PC-3 (cell line): ENCODE data around the gene DLD. TPM values are rescaled to one million over a fixed set of nuclear protein-coding genes. Genes with fewer than 3 reads are reported as not detected.

ENCODE experiments used
- ATAC-seq: fragments of 200-7000 bp; cut with Tn5 transposase; 2 replicates; pipeline ENCODE4 v1.9.1; 2020; ENCODE audit warnings: mild to moderate bottlenecking, moderate library complexity
- BruUV-seq: library from RNA; stranded (reverse); fragments of 400-500 nt; replicated peaks from 2 replicates; lab custom pipeline; 2021; lab: Mats Ljungman, UMichigan
- CTCF ChIA-PET: fragments of 300-600 bp; sonication (Branson Sonifier 250); formaldehyde crosslinking; loops from one replicate; lab custom pipeline; 2022; ENCODE audit warnings: antibody characterized with exemption; lab: Charles Lee
- POLR2A ChIA-PET: fragments of 300-600 bp; sonication (Branson Sonifier 250); formaldehyde crosslinking; loops from one replicate; lab custom pipeline; 2022; ENCODE audit warnings: antibody characterized with exemption; ENCODE audit not compliant: unreplicated experiment; lab: Charles Lee
- DNase-seq: peaks from one replicate; pipeline ENCODE4 v3.0.0-alpha.2; 2015
- H2AFZ ChIP-seq: fragments of 300-600 bp; sonication (generic); 2 replicates; pipeline ENCODE4 v1.6.0; 2016; ENCODE audit warnings: antibody characterized with exemption, low read length
- H3F3A ChIP-seq: fragments of 300-600 bp; sonication (generic); one replicate; pipeline ENCODE4 v1.6.0; 2017; ENCODE audit warnings: antibody characterized with exemption, low read length, control low read depth, mild to moderate bottlenecking; ENCODE audit not compliant: unreplicated experiment
- H3K27ac ChIP-seq: fragments of 300-600 bp; sonication (generic); 2 replicates; pipeline ENCODE4 v1.5.1; 2016; ENCODE audit warnings: mild to moderate bottlenecking, low read length
- H3K27me3 ChIP-seq: fragments of 300-600 bp; sonication (generic); 2 replicates; pipeline ENCODE4 v1.6.1; 2016; ENCODE audit warnings: low read length, mixed read lengths
- H3K36me3 ChIP-seq: fragments of 300-600 bp; sonication (generic); 2 replicates; pipeline ENCODE4 v1.6.1; 2016; ENCODE audit warnings: low read depth, mixed run types, low read length, mixed read lengths
- H3K4me1 ChIP-seq: fragments of 300-600 bp; sonication (generic); 2 replicates; pipeline ENCODE4 v1.5.1; 2016; ENCODE audit warnings: low read length; ENCODE audit not compliant: insufficient read depth
- H3K4me2 ChIP-seq: fragments of 300-600 bp; sonication (generic); 2 replicates; pipeline ENCODE4 v1.6.0; 2016; ENCODE audit warnings: low read length
- H3K4me3 ChIP-seq: fragments of 300-600 bp; sonication (generic); 2 replicates; pipeline ENCODE4 v1.5.1; 2016; ENCODE audit warnings: mild to moderate bottlenecking, low read length, mixed read lengths
- H3K79me2 ChIP-seq: fragments of 300-600 bp; sonication (generic); 2 replicates; pipeline ENCODE4 v1.6.1; 2017; ENCODE audit warnings: low read length, mixed read lengths
- H3K9ac ChIP-seq: fragments of 300-600 bp; sonication (generic); 2 replicates; pipeline ENCODE4 v1.6.0; 2016; ENCODE audit warnings: mild to moderate bottlenecking, low read length
- H3K9me2 ChIP-seq: fragments of 300-600 bp; sonication (generic); replicated peaks from 2 replicates; pipeline ENCODE4 v1.6.1; 2016; ENCODE audit warnings: mixed run types, low read length, mixed read lengths
- H3K9me3 ChIP-seq: fragments of 300-600 bp; sonication (generic); 2 replicates; pipeline ENCODE4 v1.6.1; 2016; ENCODE audit warnings: low read length, mixed read lengths
- H4K20me1 ChIP-seq: fragments of 300-600 bp; sonication (generic); 2 replicates; pipeline ENCODE4 v1.6.1; 2016; ENCODE audit warnings: low read length, mixed read lengths
- CTCF ChIP-seq: fragments of 300-600 bp; sonication (generic); conservative IDR thresholded peaks from 2 replicates; pipeline ENCODE4 v1.5.1; 2017; ENCODE audit warnings: antibody characterized with exemption, low read depth, mild to moderate bottlenecking, low read length
- EZH2 ChIP-seq: fragments of 300-600 bp; sonication (generic); IDR thresholded peaks from one replicate; pipeline ENCODE4 v1.6.1; 2017; ENCODE audit warnings: antibody characterized with exemption, mild to moderate bottlenecking, low read length; ENCODE audit not compliant: unreplicated experiment
- EZH2phosphoT487 ChIP-seq: fragments of 300-600 bp; sonication (generic); IDR thresholded peaks from 2 replicates; pipeline ENCODE4 v1.6.1; 2018; ENCODE audit warnings: mild to moderate bottlenecking, antibody characterized with exemption, low read length, borderline replicate concordance
- intact Hi-C: fragments of 100-400 bp; cut with micrococcal nuclease; formaldehyde crosslinking; loops from 2 replicates; pipeline ENCODE4 v1.9.0; 2023
- total RNA-seq: library from RNA; depleted of rRNA; stranded (reverse); fragments of >200 nt; gene quantifications from 2 replicates; pipeline ENCODE4 v1.2.3, GENCODE V29; 2014

DLD gene
- total RNA-seq, 1 experiment from 2014 or later: 64.0 TPM

- H3K4me1 ChIP-seq: no peaks in the 10 kb centered on the region
- no peak overlapping the region for H3K4me3 ChIP-seq
- no peak overlapping the region for H3K9ac ChIP-seq
- BruUV-seq: no TSS peak
- H3K27me3 ChIP-seq: no peaks in the 10 kb centered on the region
- H3K4me2 ChIP-seq: no peak overlapping the region
- TF ChIP-seq EZH2phosphoT487 (no peak), CTCF (no peak), EZH2 (no peak)
- POLR2A ChIA-PET: no interaction called here
- DNase-seq (no peak), ATAC-seq (no peak)
- no peaks in the 10 kb centered on the region for H4K20me1 ChIP-seq
- intact Hi-C loops: no loop called here
- H3K36me3 ChIP-seq: no peaks in the 10 kb centered on the region
- H3K9me3 ChIP-seq: no peaks in the 10 kb centered on the region
- CTCF ChIA-PET: no interaction called here
- H3F3A ChIP-seq: no peaks in the 10 kb centered on the region
- no peaks in the 10 kb centered on the region for H3K79me2 ChIP-seq
- no peak overlapping the region for H2AFZ ChIP-seq
- H3K27ac ChIP-seq: no peak overlapping the region
- no peaks in the 10 kb centered on the region for H3K9me2 ChIP-seq
Observed at GRCh38 chr7:107850216-107850615, 40.8 kb upstream of the DLD start.

- H3K4me1 ChIP-seq: no peaks in the 10 kb centered on the region
- ATAC-seq: no peak
- no peak for DNase-seq
- no peaks in the 10 kb centered on the region for H3K27me3 ChIP-seq
- no peaks in the 10 kb centered on the region for H3F3A ChIP-seq
- no peak for TF ChIP-seq EZH2
- TF ChIP-seq CTCF: no peak
- TF ChIP-seq EZH2phosphoT487: no peak
- H3K9me2 ChIP-seq: no peaks in the 10 kb centered on the region
- no peak overlapping the region for H3K27ac ChIP-seq
- ChIA-PET POLR2A (no interaction called here), CTCF (no interaction called here)
- H3K79me2 ChIP-seq: no peaks in the 10 kb centered on the region
- H2AFZ ChIP-seq: no peak overlapping the region
- H3K36me3 ChIP-seq: no peaks in the 10 kb centered on the region
- H4K20me1 ChIP-seq: no peaks in the 10 kb centered on the region
- no TSS peak for BruUV-seq
- intact Hi-C loops: no loop called here
- no peaks in the 10 kb centered on the region for H3K9me3 ChIP-seq
- H3K4me2 ChIP-seq: no peak overlapping the region
- no peak overlapping the region for H3K9ac ChIP-seq
- no peak overlapping the region for H3K4me3 ChIP-seq
Observed at GRCh38 chr7:107850643-107851042, 40.3 kb upstream of the DLD start.

GRCh38 chr7:107854454-107854853, 36.5 kb upstream of the DLD start:
- Histone ChIP-seq H3K9me3 (no peaks in the 10 kb centered on the region), H3K79me2 (no peaks in the 10 kb centered on the region), H3K9ac (no peak overlapping the region), H3F3A (peaks cover 3% of the 10 kb centered on the region), H3K4me3 (no peak overlapping the region), H3K27me3 (no peaks in the 10 kb centered on the region), H3K4me1 (peaks cover 17% of the 10 kb centered on the region), H3K9me2 (no peaks in the 10 kb centered on the region), H4K20me1 (no peaks in the 10 kb centered on the region), H3K36me3 (no peaks in the 10 kb centered on the region), H3K4me2 (no peak overlapping the region), H3K27ac (no peak overlapping the region), H2AFZ (no peak overlapping the region)
- DNase-seq (no peak), ATAC-seq (no peak)
- TF ChIP-seq EZH2 (no peak), EZH2phosphoT487 (no peak), CTCF (no peak)
- ChIA-PET POLR2A (interaction anchor here (0.5 kb wide), 1 partner anchor 1042 kb away, joined by 7 read pairs; no protein-coding TSS in a partner anchor), CTCF (no interaction called here)
- intact Hi-C loops: no loop called here
- BruUV-seq: no TSS peak
